ENCODE data around the gene KCTD8.
"Not testable (repeated sequence)": the region's sequence is repeated elsewhere in the genome, so short reads cannot be mapped to it uniquely, and the experiment has no call there.

KCTD8 gene

GRCh38 chr4:44326741-44327140 is 121.9 kb downstream of the KCTD8 start:
- DNase-seq (ENCODE audit: low spot score) = no peak

- DNase-seq (ENCODE audit: low spot score) = no peak
Observed at GRCh38 chr4:44320833-44321232, 127.8 kb downstream of the KCTD8 start.

- DNase-seq (ENCODE audit: low spot score) = peak; percentile 45
Observed at GRCh38 chr4:44319129-44319528, 129.5 kb downstream of the KCTD8 start.

GRCh38 chr4:44313702-44314101 is 134.9 kb downstream of the KCTD8 start:
- DNase-seq (ENCODE audit: low spot score) = no peak

GRCh38 chr4:44287505-44287904 is 161.1 kb downstream of the KCTD8 start:
- no peak for DNase-seq (ENCODE audit: low spot score)

- DNase-seq (ENCODE audit: low spot score) = no peak
Observed at GRCh38 chr4:44279469-44279868, 169.1 kb downstream of the KCTD8 start.

- no peak for DNase-seq (ENCODE audit: low spot score)
Observed at GRCh38 chr4:44279066-44279465, 169.5 kb downstream of the KCTD8 start.

- no peak for DNase-seq (ENCODE audit: low spot score)
Observed at GRCh38 chr4:44257461-44257860, 191.1 kb downstream of the KCTD8 start.

- DNase-seq (ENCODE audit: low spot score) = no peak
Observed at GRCh38 chr4:44256414-44256813, 192.2 kb downstream of the KCTD8 start.

- DNase-seq (ENCODE audit: low spot score) = no peak
Observed at GRCh38 chr4:44237643-44238042, 211.0 kb downstream of the KCTD8 start.

- no peak for DNase-seq (ENCODE audit: low spot score)
Observed at GRCh38 chr4:44235897-44236296, 212.7 kb downstream of the KCTD8 start.

GRCh38 chr4:44232262-44232661 is 216.3 kb downstream of the KCTD8 start:
- no peak for DNase-seq (ENCODE audit: low spot score)

- DNase-seq (ENCODE audit: low spot score) = no peak
Observed at GRCh38 chr4:44231006-44231405, 217.6 kb downstream of the KCTD8 start.

- DNase-seq (ENCODE audit: low spot score) = no peak
Observed at GRCh38 chr4:44228326-44228725, 220.3 kb downstream of the KCTD8 start.

- no peak for DNase-seq (ENCODE audit: low spot score)
Observed at GRCh38 chr4:44221407-44221806, 227.2 kb downstream of the KCTD8 start.

GRCh38 chr4:44210750-44211149 is 237.9 kb downstream of the KCTD8 start:
- no peak for DNase-seq (ENCODE audit: low spot score)

GRCh38 chr4:44196796-44197195 is 251.8 kb downstream of the KCTD8 start:
- DNase-seq (ENCODE audit: low spot score) = no peak

- DNase-seq (ENCODE audit: low spot score) = no peak
Observed at GRCh38 chr4:44194365-44194764, 254.2 kb downstream of the KCTD8 start.

GRCh38 chr4:44186850-44187246 is 261.8 kb downstream of the KCTD8 start:
- no peak for DNase-seq (ENCODE audit: low spot score)

- no peak for DNase-seq (ENCODE audit: low spot score)
Observed at GRCh38 chr4:44186096-44186849, 262.3 kb downstream of the KCTD8 start.

- DNase-seq (ENCODE audit: low spot score) = not testable (repeated sequence)
Observed at GRCh38 chr4:44181491-44182349, 266.9 kb downstream of the KCTD8 start.

- DNase-seq (ENCODE audit: low spot score) = not testable (repeated sequence)
Observed at GRCh38 chr4:44167766-44168165, 280.8 kb downstream of the KCTD8 start.

GRCh38 chr4:44165938-44166337 is 282.7 kb downstream of the KCTD8 start:
- DNase-seq (ENCODE audit: low spot score) = no peak

Measured in ecto neural progenitor cell (in vitro differentiated cells).